WERI-Rb-1 (cell line): ENCODE data around the gene OR1K1.

Experiments
- DNase-seq: peaks from one replicate; pipeline ENCODE4 v3.0.0-alpha.2; 2020
- H3K27ac ChIP-seq: fragments of 250-450 bp; sonication (Bioruptor Pico); 2 replicates; pipeline ENCODE4 v1.5.1; 2020; ENCODE audit warnings: mild to moderate bottlenecking, moderate library complexity
- H3K27me3 ChIP-seq: fragments of 250-450 bp; sonication (Bioruptor Pico); 2 replicates; pipeline ENCODE4 v1.5.1; 2021; ENCODE audit warnings: mild to moderate bottlenecking, low read depth, moderate library complexity; ENCODE audit not compliant: insufficient read depth, severe bottlenecking
- H3K36me3 ChIP-seq: fragments of 250-450 bp; sonication (Bioruptor Pico); 2 replicates; pipeline ENCODE4 v1.5.1; 2020; ENCODE audit warnings: mild to moderate bottlenecking, moderate library complexity
- H3K4me3 ChIP-seq: 2 replicates; pipeline ENCODE4 v1.5.1; 2011; ENCODE audit warnings: low read depth, mild to moderate bottlenecking, control low read depth, low read length
- H3K9me3 ChIP-seq: fragments of 250-450 bp; sonication (Bioruptor Pico); 2 replicates; pipeline ENCODE4 v1.5.1; 2021; ENCODE audit warnings: mild to moderate bottlenecking, moderate library complexity; ENCODE audit not compliant: severe bottlenecking
- TF ChIP-seq, protein P1 (sequence below): IDR thresholded peaks from 2 replicates; pipeline ENCODE4 v1.5.1; 2011; ENCODE audit warnings: low read depth, mild to moderate bottlenecking, control low read depth, inconsistent platforms, low read length

Gene OR1K1

DNA sequence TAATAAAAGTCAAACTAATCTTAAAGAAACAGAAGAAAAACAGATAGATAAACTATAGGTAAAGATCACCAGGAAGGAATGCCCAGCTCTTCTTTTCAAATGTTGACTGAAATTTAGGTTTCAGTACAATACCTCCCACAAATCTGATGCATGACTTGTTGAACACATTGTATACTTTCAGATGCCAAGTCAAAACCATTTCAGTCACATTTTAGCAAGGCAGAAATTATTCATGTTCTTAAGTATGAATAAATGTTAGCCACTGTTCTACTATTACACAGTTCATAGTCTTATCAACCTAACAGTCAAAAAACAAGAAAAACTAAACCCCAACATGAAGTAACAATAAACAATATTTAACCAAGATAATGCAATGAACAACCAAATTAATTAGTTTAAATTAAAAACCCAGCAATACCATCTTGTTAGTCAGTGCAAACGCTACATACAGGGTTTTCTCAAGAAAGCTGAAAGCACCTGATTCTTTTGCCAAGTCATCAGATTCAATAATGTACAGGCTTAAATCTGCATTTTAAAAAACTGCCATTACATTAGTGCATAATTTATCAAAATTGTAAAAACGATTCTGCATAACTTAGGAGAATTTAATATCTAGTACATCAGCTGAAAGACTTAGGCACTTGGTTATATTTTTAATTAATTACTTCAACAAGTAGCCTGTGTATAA lies 48.5 kb downstream of the OR1K1 start:
- Histone ChIP-seq H3K9me3 (no peaks in the 10 kb centered on the region), H3K27ac (no peak overlapping the region), H3K4me3 (no peak overlapping the region), H3K36me3 (peaks cover 39% of the 10 kb centered on the region), H3K27me3 (no peaks in the 10 kb centered on the region)
- TF ChIP-seq, protein P1, sequence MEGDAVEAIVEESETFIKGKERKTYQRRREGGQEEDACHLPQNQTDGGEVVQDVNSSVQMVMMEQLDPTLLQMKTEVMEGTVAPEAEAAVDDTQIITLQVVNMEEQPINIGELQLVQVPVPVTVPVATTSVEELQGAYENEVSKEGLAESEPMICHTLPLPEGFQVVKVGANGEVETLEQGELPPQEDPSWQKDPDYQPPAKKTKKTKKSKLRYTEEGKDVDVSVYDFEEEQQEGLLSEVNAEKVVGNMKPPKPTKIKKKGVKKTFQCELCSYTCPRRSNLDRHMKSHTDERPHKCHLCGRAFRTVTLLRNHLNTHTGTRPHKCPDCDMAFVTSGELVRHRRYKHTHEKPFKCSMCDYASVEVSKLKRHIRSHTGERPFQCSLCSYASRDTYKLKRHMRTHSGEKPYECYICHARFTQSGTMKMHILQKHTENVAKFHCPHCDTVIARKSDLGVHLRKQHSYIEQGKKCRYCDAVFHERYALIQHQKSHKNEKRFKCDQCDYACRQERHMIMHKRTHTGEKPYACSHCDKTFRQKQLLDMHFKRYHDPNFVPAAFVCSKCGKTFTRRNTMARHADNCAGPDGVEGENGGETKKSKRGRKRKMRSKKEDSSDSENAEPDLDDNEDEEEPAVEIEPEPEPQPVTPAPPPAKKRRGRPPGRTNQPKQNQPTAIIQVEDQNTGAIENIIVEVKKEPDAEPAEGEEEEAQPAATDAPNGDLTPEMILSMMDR = no peak
- DNase-seq = no peak
